Measurements from ENCODE around the gene DYNAP. TPM values are rescaled to one million over a fixed set of nuclear protein-coding genes. Genes with fewer than 3 reads are reported as not detected.
A peak's percentile ranks its signal among the peaks of the same experiment; 100 is the strongest.

The DYNAP gene, protein sequence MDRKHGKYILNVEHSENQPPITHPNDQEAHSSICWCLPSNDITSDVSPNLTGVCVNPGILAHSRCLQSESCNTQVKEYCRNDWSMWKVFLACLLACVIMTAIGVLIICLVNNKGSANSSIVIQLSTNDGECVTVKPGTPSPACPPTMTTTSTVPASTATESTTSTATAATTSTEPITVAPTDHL
- not detected in 2 replicates for total RNA-seq

DNA sequence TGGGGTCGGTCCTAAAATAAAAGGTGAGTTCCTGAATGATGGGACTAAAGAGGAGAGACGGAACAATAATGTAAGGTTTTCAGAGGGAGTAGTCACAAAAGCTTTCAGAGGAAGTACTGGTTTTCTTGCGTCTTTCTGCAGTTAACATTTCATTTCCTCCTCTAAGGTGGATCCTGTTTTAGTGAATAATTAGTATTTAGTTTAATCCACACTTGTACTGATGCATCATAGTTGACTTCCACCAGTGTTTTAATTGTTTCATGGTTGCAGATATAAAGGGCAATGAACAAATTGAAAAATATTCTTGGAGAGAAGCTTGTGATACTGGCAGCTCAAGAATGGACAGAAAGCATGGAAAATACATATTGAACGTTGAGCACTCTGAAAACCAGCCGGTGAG, at the start of gene DYNAP:
TSS of gene DYNAP (plus strand) at position 301 of the 400 bp plus-strand sequence. CDS start at position 339, 38 bp downstream.
- DNase-seq (ENCODE audit: low read depth in 2 of 2) = no peak

DNA sequence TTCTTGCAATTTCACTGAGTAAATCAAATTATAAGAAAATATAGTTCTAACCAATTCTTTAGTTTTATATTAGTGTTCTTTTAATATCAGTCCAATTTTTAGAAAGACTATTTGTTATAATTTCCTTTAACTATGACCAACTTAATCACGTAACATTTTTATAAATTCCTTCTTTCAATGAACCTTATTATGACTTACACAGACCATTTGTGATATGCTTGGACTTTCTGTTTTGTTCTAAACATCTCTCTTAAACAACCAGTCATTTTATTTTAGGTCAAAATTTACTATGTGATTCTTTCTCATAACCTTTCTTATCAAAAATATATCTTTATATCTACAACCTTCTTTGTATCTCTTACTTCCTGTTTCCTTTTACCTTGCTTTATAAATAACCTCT, 39.5 kb upstream of the DYNAP start:
- no peak for DNase-seq (ENCODE audit: low read depth in 2 of 2)

DNA sequence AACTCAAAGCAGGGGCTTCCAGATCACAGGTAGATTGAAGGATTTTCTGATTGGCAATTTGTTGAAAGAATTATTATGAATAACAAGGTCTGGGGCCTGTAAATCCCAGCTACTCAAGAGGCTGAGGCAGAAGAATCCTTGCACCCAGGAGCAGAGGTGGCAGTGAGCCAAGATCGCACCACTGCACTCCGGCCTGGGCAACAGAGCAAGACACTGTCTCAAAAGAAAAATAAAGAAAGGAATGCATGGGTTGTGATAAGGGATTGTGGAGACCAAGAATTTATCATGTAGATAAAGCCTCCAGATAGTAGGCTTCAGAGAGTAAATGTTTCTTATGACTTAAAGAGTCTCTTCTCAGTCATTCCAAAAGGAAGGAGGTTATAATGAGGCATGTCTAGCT, 35.8 kb upstream of the DYNAP start:
- DNase-seq (ENCODE audit: low read depth in 2 of 2) = no peak

DNA sequence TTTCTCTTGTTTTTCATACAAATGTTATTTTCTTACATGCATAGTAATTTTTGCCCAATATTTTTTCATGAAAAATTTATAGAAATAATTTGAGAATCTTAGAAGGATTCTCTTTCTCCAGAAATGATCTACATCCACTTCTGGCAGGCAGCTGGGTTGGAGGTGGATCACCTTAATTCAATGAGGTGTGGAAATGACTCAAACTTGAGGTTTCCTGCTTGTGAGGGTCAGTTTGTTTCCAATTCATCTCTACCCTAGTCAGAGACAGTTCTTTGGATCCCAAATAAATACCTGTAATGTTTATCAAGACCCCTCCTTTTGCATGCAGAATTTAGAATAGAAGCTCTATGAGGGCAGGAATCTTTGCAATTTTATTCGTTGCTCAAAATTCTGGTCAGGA, 35.0 kb upstream of the DYNAP start:
- DNase-seq (ENCODE audit: low read depth in 2 of 2) = no peak

DNA sequence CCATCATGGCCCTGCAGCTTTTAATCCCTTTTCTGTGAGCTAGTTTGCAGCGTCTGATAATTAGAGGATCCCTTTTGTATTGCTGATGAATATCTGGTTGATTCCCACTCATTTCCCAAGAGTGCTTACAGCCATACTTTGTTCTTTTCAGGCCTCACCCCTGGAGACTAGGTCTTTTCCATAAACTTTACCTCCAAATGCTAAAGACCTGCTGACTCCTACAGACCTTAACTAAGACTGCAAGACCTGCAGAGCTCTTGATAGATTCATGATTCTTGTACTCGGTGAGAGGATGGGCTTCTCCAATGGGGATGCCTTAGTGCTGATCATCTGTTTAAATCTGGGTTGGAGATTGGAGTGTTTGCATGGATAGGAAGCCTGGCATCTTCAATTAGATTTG, 33.1 kb upstream of the DYNAP start:
- DNase-seq (ENCODE audit: low read depth in 2 of 2) = no peak

DNA sequence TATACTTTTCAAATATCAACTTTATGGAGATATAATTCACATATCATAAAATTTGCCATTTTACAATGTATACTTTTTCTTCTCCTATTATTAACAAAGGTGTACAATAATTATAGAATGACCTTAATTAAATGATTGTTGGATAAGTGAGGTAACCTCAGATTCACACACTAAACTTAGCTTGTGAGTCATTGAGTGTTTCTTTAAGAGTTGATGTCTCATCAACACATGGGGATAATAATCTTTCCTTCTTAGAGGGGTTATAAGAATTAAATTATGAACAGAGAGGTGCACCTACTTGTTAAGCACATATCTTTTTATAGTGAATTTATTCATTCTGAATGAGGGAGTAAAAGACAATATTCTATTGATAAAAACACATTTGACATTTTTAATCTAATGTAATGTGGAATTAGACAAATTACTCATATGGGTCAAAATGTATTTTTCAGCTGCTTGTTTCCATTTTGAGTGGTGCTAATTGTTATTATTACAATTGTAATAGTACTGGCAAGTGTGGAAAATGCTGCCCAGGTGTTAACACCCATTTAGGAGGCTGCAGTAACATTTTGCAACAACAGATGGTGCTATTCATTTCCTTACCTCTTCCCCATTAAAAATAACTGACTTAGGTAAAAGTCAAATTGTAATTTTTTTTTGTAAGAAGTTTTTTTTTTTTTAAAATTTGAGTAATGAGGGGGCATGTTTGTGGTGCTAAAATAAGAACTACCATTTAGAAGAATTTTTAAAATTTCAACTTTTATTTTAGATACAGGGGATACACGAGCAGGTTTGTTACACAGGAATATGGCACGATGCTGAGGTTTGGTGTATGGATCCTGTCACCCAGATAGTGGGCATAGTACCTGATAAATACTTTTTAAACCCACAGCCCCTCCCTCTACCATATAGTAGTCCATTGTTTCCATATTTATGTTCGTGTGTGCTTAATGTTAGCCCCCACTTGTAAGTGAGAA, 32.1 kb upstream of the DYNAP start:
- peak; percentile 9 to 31 for DNase-seq (ENCODE audit: low read depth in 2 of 2)

DNA sequence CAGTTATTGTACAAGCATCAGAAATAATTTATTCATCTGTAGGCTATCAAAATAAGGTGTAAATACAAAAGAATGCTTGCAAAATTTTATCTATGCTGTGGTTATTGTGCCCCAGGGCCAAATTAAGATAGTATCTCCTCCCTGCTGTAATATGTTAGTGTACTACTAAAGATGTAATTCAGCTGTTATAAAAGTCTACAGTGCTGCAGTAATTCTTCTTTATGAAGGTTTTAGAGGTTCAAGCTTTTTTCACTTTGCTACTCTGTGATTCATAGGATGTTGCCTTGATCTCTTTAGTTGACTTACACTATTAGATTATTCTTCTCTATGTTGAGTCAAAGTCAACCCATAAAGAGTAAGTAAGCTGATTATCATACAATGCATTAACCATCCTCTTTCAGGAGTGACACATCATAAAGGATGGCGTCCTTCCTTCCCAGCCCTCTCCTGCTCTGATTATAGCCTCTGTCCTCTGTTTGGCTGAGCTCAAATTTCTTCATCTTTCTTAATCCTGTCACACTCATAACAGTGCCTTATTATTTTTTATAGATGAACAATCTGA, 29.3 kb upstream of the DYNAP start:
- DNase-seq (ENCODE audit: low read depth in 2 of 2) = no peak

DNA sequence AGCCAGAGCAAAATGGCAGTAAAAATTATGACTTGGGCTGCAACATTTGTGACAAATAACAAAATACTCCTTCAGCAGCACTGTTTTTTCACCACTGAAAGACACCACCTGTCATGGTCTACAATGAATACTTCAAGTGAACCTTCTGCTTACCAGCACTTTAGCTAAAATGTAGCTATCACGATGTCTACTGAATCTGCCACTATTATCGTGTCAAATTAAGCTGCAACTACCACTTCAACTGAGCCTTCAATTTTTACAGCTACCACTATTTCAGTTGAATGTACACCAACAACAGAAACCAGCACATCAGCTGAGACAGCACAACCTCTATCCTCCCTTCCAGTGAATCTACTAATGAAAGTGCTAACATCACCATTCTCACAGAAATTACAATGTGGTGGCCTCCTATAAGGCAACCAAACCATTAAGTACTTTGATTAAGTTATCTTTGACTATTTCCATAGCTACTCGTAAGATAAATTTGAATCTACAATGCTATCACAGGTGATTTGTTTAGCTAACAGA, 10.8 kb upstream of the DYNAP start:
- no peak for DNase-seq (ENCODE audit: low read depth in 2 of 2)

DNA sequence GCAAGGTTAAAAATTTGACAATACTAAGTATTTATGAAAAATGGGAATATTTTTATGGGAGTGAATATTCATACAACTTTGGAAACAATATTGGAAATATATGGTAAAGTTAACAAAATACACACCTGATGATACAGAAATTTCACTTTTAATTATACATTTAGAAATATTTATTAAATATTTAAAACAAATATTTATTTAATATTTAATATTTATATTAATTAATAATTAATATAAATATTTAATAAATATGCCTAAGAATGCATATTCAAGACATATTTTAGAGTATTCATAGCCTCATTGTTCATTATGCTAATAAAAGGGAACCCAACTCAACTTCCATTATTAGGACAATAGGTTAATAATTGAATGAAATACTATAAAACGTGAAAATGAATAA, 7.0 kb upstream of the DYNAP start:
- no peak for DNase-seq (ENCODE audit: low read depth in 2 of 2)

DNA sequence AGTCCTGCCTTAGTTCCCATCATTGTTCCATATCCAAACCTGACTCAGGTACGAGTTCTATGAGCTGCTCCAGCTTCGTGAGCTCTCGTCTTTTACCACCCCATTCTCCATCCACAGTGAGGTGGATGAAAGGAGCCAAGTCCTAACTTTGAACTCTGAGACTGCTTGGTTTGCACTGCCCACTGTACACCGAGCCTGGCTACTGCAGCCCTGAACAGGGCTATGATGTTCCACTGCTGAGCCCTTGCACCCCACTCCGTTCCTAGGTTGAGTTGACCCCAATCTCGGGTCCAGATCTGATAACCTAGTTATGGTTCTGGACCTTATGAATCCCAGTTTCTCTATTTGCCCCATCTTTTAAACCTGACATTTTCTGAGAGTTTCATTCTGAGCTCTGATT, 5.3 kb upstream of the DYNAP start:
- DNase-seq (ENCODE audit: low read depth in 2 of 2) = no peak

DNA sequence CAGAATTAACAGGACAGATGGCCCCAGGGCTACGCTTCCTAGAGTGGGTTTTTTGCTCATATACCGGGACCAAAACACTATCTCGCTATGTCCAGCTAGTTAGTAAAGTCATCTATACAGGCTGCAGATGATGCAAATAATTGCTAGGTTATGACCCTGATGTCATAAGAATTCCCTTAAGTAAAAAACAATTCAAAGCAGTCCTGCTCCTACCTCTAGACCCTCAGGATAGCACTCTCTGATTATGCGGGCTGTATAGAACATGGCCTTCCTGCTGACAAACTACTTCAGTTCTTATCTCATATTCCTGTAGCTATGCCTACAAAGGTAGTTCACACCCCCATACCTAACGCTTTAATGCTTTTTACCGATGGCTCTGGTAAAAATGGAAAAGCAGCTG, 13.2 kb downstream of the DYNAP start:
- no peak for DNase-seq (ENCODE audit: low read depth in 2 of 2)

DNA sequence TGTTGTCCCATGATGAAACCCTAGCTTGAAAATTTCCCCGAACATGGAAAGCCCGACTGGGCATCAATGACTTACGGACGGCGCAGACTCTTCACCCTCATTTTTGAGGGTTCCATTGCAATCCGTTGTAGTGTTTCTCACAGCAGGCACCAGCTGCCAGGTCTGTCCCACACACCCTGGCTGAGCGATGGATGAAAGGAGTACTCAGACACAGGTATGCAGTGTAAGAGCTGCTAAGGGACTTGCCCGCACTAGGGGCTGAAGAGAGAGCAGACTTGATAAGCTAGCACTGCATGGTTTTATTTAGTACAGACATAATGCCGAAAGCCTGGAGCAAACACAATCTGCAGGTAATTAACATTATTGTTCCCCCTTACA, 15.8 kb downstream of the DYNAP start:
- DNase-seq (ENCODE audit: low read depth in 2 of 2) = no peak

DNA sequence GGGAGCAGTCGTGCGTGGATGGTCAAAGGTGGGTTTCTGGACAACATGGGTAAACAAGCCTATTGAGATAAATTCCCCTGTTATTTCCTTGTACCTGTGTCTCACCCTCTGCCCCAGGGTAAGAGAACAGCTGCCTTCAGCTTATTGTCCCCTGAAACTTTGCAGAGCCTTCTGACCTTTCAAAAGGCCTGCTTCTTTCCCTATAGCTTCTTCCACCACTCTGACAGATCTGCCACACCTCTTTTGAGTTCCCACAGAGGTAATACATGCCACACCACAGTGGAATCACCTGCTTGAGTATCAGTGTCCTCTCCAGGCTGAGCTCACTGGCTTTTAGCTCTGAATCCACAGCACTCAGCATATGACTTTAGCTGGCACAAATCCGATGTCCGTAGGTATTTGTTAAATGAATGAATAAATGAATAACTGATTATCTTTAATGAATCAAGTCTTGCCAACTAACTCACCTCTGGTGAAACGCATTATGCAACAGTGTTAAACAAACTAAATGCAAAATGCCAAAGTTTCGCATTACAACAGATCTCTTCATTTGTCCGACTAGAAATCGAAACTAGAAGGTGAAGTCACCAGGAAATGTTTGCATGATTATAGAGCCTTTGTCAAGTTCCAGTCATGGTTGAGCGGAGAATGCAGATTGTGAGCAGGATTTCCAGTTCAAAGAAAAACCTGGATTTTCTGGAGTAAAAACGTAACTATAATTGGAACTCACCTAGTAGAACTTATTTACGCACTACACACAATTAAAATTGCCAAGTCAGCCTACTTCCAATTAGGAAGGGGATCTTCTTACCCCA, 16.4 kb downstream of the DYNAP start:
- no peak for DNase-seq (ENCODE audit: low read depth in 2 of 2)

DNA sequence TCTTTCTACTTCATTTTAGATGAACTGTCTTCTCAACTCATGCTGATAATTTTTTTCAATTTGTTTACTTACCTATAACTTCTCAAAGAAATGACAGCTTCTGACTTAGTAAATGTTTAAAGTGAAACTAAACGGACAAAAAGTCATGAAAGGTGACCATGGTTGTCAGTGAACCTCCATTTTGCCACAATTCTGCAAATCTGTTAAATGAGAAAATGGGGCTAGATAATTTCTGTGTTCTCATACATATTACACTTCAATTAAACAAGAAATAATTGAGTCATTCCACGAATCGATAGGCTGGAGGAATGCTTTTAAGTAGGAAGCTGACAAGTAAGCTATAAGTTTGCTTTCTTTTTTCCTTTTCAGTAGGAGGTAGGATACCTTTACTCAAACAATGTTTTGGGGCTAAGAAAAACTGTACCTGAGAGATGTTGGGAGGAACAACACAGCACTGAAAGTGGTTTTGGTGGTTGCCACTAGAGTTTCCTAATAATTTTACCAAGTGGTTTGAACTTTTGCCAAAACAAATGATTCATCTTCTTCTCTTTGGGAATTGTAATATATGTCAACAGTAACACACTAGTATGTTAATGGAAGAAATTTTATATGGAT, 17.1 kb downstream of the DYNAP start:
- no peak for DNase-seq (ENCODE audit: low read depth in 2 of 2)

DNA sequence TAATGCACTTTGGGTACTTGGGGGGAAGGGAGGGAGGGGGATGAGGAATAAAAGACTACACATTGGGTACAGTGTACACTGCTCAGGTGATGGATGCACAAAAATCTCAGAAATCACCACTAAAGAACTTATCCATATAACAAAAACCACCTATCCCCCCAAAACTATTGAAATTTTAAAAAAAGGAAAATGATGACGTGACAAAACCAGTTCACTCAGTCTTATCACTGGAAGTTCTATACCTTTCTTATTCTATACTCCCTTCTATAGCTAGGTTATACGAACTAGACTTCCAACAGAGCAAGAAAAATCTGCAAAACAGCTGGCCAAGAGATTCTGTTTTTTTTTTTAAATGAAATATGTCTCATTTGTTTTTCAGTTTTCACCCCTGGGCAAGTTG, 20.8 kb downstream of the DYNAP start:
- no peak for DNase-seq (ENCODE audit: low read depth in 2 of 2)

DNA sequence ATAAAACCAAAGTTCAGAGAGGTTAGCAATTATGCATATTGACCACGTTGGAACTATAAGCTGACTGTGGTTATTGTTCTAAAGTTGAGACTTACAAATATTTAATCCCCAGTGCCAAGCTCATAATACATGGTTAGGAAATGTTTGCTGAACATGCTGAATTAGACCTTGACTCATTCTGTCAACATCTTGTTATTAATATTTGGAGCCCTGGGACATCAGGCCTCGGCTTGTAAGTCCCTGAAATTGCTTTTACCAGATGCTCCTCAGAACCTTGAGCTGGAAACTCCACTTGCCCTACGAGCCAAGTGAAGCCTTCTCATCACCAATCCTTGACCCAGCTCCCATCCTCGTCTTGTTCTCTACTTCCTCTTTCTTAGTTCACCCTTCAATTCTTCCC, 21.2 kb downstream of the DYNAP start:
- DNase-seq (ENCODE audit: low read depth in 2 of 2) = no peak

DNA sequence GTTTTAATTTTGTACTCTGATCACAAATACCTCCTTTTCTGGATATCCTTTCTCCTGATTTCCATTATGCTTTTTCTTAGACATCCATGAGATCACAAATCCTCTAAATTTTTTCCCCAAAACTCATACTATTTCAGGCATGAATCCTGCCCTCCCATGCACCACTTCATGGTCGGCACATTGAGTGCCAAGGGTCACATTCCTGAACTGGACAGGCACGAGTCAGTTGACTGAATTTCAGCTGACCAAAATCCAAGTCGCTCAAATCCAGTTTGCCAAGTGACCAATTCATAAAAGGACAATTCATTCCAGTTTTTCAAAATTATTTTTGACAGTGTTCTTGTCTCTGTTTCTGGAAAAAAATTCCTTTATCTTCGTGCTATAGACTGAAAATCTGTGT, 22.1 kb downstream of the DYNAP start:
- DNase-seq (ENCODE audit: low read depth in 2 of 2) = no peak

DNA sequence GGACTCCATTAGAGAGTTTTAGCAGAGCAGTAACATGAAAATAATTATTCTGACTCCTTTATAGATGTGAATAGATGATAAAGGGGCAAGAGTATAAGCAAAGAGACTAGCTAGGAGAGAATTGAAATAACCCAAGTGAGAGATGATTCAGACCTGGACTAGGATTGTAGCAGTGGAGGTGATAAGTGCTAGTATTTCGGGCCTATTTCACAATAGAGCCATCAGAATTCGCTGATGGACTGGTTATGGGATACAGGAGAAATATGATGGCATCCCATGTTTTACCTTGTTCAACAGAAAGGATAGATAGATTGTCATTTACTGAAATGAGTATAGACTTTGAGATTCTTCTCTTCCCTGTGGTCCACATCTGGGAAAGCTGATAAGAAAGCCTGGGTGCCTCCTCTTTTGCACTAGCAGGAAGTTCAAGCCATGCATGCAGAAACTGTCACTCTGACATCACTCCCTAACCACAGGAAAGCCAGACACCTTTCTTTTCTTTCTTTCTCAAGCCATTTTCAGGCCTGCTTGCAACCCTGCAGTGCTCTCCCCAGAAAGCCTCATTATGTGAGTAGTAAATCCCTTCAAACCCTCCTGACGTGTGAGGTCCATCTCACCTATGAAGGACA, 25.3 kb downstream of the DYNAP start:
- DNase-seq (ENCODE audit: low read depth in 2 of 2) = no peak

DNA sequence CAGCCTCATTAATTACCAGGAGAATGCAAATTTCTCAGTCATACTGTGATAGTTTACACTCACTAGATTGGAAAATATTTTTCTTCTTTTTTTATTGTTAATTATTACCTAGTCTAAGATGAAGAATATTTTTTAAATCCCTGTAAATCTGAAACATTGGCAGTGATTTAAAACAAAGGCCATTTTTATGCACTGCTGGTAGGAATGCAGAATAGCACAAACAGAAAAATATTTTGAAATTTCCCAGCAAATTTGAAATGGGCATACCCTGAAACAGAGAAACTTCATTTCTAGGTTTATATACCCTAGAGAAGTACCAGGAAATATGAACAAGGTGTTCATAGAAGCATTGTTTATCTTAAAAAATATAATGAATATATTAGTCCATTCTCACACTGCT, 31.0 kb downstream of the DYNAP start:
- no peak for DNase-seq (ENCODE audit: low read depth in 2 of 2)

DNA sequence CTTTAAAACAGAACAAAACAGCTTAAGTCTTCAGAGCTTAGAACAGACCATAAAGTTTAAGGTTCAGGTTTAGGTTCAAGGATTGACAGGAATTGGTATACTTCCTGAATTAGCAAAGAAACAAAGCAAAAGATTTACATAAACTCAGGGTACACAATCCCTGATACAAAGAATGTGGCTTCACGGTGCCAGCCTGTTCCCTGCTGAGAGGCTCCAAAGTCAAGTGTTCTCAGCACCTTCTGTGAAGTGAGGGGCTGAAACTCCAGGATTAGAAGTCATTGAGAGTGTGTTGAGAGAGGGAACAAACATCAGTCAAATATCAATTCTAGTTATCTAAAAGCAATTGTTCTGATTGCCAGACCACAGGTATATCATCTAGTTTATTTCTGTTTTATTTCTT, 35.7 kb downstream of the DYNAP start:
- no peak for DNase-seq (ENCODE audit: low read depth in 2 of 2)

DNA sequence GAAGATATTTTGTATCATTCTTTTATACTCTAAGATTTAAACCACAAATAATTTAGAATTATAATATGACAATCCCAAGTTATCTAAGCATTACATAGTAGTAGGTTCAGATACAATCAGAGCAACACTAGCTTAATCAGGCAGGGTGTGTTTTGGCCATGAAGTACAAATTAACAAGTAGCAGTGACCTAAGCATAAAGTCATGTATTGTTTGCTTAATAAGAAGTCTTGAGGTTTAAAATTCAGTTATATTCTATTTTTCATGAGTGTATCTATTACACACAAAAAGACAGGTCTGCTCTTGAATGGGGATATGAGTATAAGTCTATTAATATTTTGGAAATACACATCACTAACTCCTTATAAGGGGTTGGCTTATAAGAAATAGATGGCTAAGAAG, 39.9 kb downstream of the DYNAP start:
- no peak for DNase-seq (ENCODE audit: low read depth in 2 of 2)

Data from dermis microvascular lymphatic vessel endothelial cell (primary cell).